HG03103 (cell line): ENCODE measurements around the gene TTC27.
"Not testable (repeated sequence)": the region's sequence is repeated elsewhere in the genome, so short reads cannot be mapped to it uniquely, and the experiment has no call there.

Experiments
- ATAC-seq: cut with Tn5 transposase; IDR thresholded peaks from one replicate; pipeline ENCODE4 v1.9.1; 2021; ENCODE audit warnings: low read depth; ENCODE audit not compliant: unreplicated experiment

The TTC27 gene

GRCh38 chr2:32718752-32719151 is 90.9 kb downstream of the TTC27 start:
- no peak for ATAC-seq

DNA sequence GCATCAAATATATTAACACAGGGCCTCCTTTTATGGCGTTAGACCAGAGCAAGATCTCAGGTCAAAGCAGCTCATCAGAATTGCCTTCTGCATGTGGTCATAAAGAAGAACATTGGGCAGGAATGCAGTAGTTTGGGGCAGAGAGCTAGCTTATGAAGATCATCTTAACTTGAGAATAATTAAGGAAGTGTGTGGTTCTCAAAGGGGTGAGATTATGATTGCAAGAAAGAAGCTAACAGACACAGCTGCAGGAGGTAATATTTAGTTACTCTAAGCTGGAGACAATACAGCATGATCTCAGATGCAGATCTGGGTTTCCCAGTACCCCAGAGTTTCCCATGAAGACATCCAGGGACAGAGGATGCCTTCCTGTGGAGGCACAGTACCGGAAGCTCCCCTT is 91.6 kb downstream of the TTC27 start:
- ATAC-seq, result no peak

DNA sequence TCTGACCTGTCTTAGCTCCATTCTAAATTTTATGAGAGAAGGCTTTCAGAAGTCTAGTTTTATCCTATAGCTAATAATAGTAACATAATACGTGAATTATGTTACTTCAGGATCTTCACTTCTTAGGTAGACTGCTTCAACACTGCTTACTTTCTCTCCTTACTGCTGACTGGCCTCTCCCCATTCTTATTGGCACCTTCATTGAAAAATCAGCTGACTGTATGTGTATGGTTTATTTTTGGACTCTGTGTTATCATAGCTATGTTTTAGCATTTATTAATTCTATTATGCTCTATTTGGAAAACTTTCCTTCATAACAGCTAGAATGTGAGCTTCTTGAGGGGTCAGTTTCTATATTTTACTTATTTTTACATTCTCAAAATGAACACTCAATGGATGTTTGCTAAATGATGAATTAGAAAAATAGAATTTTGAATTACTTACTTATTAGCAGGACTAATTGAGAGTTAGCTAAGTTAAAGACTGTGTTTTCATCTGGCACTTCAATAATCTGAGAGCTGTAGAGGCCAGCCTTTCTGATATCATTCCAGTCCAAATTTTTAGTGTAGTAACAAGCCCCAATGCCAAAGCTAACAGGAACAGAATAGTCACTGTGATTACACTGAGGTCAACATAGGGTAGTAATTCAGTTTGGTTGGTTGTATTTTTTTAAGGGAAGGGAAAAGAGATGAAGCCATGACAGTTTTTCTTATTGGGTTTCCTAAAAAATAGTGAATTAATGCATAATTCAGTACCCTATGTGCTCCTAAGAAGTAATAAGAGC is 92.3 kb downstream of the TTC27 start:
- ATAC-seq, result no peak

DNA sequence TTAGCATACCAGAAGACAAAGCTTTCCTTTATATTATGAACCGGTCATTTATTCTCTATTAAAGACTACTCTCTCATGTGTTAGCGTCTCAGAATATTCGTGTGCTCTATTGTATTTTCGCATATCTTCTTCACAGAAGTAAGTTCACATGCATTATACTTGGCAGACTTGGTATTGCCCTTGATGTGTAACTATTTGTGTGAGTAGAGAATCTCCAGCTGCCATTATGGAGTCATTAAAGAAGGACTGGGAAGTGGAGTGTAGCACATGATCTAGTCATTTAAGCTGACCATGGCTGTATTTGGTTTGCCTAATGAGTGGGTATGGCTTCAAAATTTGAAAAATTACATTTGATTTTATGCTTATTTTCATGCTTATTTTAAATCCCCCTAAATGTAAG is 92.9 kb downstream of the TTC27 start:
- ATAC-seq, result no peak

GRCh38 chr2:32721376-32721775 is 93.5 kb downstream of the TTC27 start:
- ATAC-seq, result no peak

DNA sequence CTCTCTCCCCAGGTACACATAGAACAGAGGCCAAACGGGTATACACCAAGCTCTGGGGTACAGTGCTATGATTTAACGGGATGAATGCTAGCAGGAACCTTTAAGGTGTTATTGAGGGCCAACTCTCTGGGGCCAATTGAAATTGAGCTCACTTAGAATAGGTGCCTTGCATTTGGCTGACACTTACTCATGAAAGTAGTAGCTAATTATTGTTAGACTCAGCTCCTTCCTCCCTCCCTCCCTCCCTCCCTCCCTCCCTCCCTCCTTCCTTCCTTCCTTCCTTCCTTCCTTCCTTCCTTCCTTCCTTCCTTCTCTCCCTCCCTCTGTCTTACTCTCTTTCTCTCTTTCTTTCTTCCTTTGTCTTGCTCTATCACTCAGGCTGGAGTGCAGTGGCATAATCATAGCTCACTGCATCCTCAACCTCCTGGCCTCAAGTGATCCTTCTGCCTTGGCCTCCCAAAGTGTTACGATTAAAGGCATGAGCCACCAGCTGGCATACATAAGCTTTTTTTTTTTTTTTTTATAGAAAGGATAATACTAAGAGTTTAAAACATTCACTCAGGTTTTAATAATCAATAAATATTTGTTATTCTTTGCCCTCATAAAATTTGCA is 95.7 kb downstream of the TTC27 start:
- ATAC-seq, result no peak

GRCh38 chr2:32726678-32727077 is 98.8 kb downstream of the TTC27 start:
- not testable (repeated sequence) for ATAC-seq

- no peak for ATAC-seq
Measured at GRCh38 chr2:32727157-32727556, 99.3 kb downstream of the TTC27 start.

DNA sequence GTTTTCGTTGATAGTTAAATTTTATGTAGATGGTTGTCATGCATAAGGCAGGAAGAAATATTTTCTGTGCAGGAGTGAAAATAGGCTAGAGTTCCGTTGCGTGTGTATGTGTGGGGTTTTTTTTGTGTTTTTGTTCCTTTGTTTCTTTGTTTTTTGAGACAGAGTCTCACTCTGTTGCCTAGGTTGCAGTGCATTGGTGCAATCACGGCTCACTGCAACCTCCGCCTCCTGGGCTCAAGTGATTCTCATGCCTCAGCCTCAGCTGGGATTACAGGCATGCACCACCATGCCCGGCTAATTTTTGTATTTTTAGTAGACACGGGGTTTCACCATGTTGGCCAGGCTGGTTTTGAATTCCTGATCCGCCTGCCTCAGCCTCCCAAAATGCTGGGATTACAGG is 103.1 kb downstream of the TTC27 start:
- ATAC-seq, result not testable (repeated sequence)

DNA sequence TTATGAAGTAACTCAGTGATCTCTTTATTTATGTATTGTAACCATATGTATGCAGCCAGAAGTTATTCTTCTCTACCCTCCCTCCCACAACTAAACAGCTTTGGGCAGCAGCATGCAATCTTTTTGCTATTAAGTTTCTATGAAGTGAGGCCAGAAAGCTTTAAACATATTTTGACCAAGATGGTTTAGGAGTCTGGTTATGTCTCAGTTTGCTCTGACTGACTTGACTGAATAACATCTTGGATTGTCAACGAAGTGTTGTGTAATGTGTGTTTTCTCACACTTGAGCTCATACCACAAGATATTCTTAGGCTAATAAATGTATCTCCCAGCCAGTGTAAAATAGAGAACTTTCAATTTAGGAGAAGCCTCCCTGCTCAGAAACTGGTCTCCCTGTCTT is 104.3 kb downstream of the TTC27 start:
- ATAC-seq, result no peak

DNA sequence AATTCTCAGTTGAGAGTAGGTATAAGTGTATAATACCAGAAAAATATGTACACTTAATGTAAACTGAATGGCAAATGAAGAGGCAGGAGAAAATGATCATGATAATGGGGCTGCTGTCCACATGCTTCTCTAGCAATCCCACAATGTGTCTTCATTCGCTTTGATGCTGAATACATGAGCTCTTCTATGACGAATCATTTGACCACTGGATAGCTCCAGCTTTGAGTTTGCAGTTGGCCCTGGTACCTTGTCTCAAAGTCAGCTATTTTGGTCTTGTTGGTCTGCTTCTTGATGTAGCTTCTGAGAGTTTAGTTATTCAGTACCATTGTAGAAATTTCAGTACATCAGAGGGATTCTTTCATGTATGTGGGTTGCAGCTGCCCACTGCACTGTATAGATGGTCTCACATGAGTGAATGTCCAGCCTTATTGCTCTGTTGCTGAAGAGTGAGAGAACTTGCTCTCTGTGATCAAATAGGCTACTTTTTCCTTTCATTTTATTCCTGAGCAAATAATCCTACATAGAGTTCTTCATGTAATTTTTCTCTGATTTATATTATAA is 105.1 kb downstream of the TTC27 start:
- no peak for ATAC-seq

GRCh38 chr2:32735348-32735747 is 107.5 kb downstream of the TTC27 start:
- ATAC-seq, result no peak

DNA sequence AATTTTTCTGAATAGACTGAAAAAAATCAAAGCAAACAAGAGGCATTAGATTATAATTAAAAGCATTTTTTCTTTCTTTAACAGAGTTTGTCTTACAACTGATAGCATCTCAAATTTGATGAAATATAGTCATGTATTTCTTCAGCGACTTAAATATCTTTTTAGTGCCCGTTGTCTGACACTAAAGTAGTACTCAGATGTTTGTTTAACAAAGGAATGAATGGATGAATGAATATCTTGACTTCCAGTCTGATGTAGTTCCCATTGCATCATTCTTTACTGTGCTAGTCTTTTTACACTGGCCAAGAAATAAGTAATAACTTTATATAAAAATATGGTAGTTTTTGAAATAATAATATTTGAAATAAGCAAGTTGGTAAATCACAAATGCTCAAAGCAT is 111.1 kb downstream of the TTC27 start:
- no peak for ATAC-seq

GRCh38 chr2:32739664-32740063 is 111.8 kb downstream of the TTC27 start:
- ATAC-seq, result no peak

DNA sequence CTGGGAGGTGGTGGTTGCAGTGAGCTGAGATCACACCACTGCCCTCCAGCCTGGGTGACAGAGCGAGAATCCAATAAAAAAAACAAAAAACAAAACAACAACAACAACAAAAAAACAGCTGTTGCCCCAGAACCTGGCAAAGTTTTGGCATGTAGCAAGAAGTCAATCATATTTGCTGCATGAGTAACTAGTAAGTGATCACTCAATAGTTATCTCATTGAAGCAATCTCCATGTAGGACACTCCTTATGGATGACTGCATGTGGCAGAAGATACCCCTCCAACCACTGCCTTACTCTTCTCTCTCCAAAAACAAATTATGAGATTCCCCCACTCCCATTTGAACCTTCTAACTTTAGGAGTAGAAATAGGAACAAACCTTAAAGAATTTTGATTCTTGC is 113.7 kb downstream of the TTC27 start:
- ATAC-seq, result no peak

DNA sequence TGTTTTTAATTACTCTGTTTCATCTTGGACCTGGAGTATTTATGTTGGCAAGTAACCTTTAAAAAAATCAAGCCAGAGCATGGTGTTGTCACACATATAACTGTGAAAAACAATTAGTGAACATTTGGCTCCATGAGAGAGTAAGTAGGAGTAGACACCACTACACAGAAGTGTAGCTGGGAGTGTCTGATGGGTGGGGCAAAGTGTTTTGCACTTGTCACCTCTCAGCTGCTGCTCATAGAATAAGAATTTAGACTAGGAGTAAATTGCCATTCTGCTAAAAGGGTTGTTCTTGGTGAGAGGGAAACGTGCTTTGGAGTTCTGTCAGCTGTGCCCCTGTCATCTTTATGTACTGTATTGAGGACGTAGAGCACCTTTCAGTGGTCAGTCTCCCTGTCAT is 114.5 kb downstream of the TTC27 start:
- ATAC-seq, result no peak

GRCh38 chr2:32743480-32744236 is 115.8 kb downstream of the TTC27 start:
- ATAC-seq, result no peak

DNA sequence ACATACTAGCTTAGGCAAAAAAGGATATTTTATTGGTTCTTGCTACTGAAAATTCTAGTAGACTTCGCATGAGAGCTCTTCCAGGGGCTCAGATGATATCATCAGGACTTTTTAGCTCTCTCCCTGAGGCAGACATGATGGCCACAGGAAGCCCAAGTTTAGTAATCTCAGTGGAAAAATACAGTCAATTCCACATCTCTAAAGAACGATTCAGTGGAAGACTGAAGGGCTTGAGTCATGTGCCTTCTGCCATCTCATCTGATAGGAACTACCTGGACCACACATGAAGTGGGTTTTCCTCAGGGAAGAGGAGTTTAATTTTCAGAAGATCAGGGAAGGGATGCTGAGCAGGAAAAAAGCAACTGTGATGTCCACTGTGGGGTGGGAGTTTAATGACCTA is 117.3 kb downstream of the TTC27 start:
- ATAC-seq, result no peak

DNA sequence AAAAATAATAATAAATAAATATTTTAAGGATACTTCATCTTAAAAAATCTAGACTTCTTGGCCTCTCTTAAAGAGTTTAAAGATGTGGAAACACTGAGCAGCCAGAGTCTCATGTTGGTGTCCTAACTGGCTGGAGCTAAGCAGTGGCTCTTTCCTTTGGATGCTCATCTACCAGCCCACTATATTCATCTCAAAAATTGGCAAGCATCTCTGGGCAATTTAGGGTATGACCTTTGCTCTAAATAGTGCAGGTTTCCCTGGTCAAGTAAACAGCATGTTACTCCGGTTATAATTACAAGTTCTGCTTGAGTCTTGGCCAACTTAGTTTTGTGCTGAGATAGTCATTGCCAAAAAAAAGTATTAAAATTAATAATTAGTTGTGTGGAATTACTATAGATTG is 117.8 kb downstream of the TTC27 start:
- ATAC-seq, result no peak

- no peak for ATAC-seq
Measured at GRCh38 chr2:32746669-32747068, 118.8 kb downstream of the TTC27 start.

DNA sequence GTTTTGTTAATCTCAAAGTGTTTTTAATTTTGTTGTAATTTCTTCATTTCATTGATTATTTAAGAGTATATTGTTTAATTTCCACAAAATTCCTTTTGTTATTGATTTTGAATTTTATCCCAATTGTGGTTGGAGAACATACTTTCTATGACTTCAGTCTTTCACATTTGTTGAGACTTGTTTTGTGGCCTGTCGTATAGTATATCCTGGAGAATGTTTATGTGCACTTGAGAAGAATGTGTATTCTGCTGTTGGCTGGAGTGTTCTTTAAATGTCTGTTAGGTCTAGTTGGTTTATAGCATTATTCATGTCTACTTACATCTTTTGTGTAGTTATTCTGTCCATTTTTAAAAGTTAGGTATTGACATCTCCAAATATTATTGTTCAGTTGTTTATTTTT is 120.3 kb downstream of the TTC27 start:
- ATAC-seq, result no peak
